GM12873 (cell line): ENCODE measurements around the gene KIF16B.
A peak's percentile ranks its signal among the peaks of the same experiment; 100 is the strongest.

Experiments
- CTCF ChIP-seq: IDR thresholded peaks from 2 replicates; pipeline ENCODE4 v1.5.1; 2012; ENCODE audit warnings: low read depth, mild to moderate bottlenecking, moderate library complexity, low read length, control low read depth; ENCODE audit not compliant: insufficient read depth; ENCODE audit errors: missing control alignments

The KIF16B gene

GRCh38 chr20:16486532-16486931, 86.7 kb downstream of the KIF16B start:
- TF ChIP-seq CTCF, result no peak

GRCh38 chr20:16485401-16485800, 87.8 kb downstream of the KIF16B start:
- TF ChIP-seq CTCF, result no peak

GRCh38 chr20:16483024-16483423, 90.2 kb downstream of the KIF16B start:
- TF ChIP-seq CTCF, result no peak

DNA sequence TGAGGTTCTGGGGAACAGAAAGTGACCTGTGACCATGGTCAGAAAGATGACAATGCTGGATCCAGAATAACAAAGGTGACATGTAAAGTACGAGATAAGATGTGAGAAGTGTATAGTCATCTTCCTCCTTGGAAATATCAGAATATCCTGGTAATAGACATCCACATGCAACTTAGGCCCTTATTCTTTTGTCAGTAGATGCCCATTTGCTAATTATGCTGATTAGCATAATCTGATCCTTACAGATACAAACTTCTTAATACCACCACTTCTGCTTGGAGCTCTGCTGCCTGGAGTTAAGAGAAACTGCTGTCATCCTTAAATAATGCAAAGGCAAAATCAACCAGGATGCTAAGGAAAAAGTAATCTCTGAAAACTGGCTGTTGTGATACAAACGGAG, 91.3 kb downstream of the KIF16B start:
- TF ChIP-seq CTCF, result no peak

- TF ChIP-seq CTCF, result no peak
Measured at GRCh38 chr20:16479666-16480065, 93.6 kb downstream of the KIF16B start.

DNA sequence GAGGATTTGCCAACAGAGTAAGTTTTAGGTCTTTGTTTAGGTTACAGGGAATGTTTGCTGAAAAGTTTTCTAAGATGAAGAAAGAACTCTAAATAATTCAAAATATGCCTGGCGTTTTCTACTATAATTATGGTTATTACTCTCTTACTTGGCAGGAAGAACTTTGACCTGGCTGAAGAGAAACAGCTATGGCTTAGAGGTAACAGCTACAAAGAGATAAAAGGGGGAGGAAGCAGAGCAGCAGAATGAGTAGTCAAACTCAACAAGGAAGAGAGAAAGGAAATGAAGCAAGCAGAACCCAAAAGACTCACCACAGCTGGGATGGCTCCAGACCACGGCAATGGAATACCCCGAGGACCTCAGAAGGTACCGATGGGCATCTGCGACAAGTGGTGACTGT, 95.6 kb downstream of the KIF16B start:
- no peak for TF ChIP-seq CTCF

GRCh38 chr20:16476032-16476431, 97.2 kb downstream of the KIF16B start:
- peak; percentile 58 for TF ChIP-seq CTCF
